CD4-positive, alpha-beta T cell treated with Interleukin-21 for 1 hour (primary cell): Measurements from ENCODE around the gene PKD1.
A peak's percentile ranks its signal among the peaks of the same experiment; 100 is the strongest.
"Not testable (repeated sequence)": the region's sequence is repeated elsewhere in the genome, so short reads cannot be mapped to it uniquely, and the experiment has no call there.

ENCODE experiments used
- DNase-seq: peaks from one replicate; pipeline ENCODE4 v3.0.0-alpha.2; 2020

Gene PKD1

GRCh38 chr16:2122934-2123683 is 12.6 kb downstream of the PKD1 start:
- not testable (repeated sequence) for DNase-seq

- DNase-seq: no peak
Observed at GRCh38 chr16:2122429-2122828, 13.3 kb downstream of the PKD1 start.

- DNase-seq: no peak
Observed at GRCh38 chr16:2121853-2122252, 13.8 kb downstream of the PKD1 start.

GRCh38 chr16:2121325-2121724 is 14.4 kb downstream of the PKD1 start:
- peak; percentile 50 for DNase-seq

GRCh38 chr16:2117960-2118722 is 17.6 kb downstream of the PKD1 start:
- DNase-seq: not testable (repeated sequence)

GRCh38 chr16:2117341-2117740 is 18.4 kb downstream of the PKD1 start:
- DNase-seq: not testable (repeated sequence)

- not testable (repeated sequence) for DNase-seq
Observed at GRCh38 chr16:2116428-2116827, 19.3 kb downstream of the PKD1 start.

- DNase-seq: no peak
Observed at GRCh38 chr16:2115591-2115973, 20.1 kb downstream of the PKD1 start.

GRCh38 chr16:2114885-2115590 is 20.7 kb downstream of the PKD1 start:
- not testable (repeated sequence) for DNase-seq

GRCh38 chr16:2114225-2114624 is 21.5 kb downstream of the PKD1 start:
- not testable (repeated sequence) for DNase-seq

GRCh38 chr16:2112539-2113106 is 23.1 kb downstream of the PKD1 start:
- not testable (repeated sequence) for DNase-seq

- DNase-seq: not testable (repeated sequence)
Observed at GRCh38 chr16:2111412-2112335, 24.0 kb downstream of the PKD1 start.

GRCh38 chr16:2111009-2111353 is 24.7 kb downstream of the PKD1 start:
- DNase-seq: not testable (repeated sequence)

- DNase-seq: not testable (repeated sequence)
Observed at GRCh38 chr16:2110332-2111008, 25.2 kb downstream of the PKD1 start.

GRCh38 chr16:2109872-2110271 is 25.8 kb downstream of the PKD1 start:
- not testable (repeated sequence) for DNase-seq

- DNase-seq: not testable (repeated sequence)
Observed at GRCh38 chr16:2109271-2109580, 26.5 kb downstream of the PKD1 start.

GRCh38 chr16:2108446-2109270 is 27.0 kb downstream of the PKD1 start:
- not testable (repeated sequence) for DNase-seq

GRCh38 chr16:2107791-2108125 is 27.9 kb downstream of the PKD1 start:
- not testable (repeated sequence) for DNase-seq

- DNase-seq: not testable (repeated sequence)
Observed at GRCh38 chr16:2107121-2107790, 28.4 kb downstream of the PKD1 start.

GRCh38 chr16:2106211-2106610 is 29.5 kb downstream of the PKD1 start:
- not testable (repeated sequence) for DNase-seq
